WTC11 (cell line): Measurements from ENCODE around the gene CGB2. TPM values are rescaled to one million over a fixed set of nuclear protein-coding genes. Genes with fewer than 3 reads are reported as not detected.

Experiments
- ATAC-seq: fragments of 200-7000 bp; cut with Tn5 transposase; 2 replicates; pipeline ENCODE4 v1.10.0; 2021; ENCODE audit warnings: mild to moderate bottlenecking, moderate library complexity
- CTCF ChIA-PET: fragments of 300-600 bp; sonication (Branson Sonifier 250); formaldehyde crosslinking; loops from one replicate; lab custom pipeline; 2021; ENCODE audit warnings: antibody characterized with exemption; lab: Charles Lee
- POLR2A ChIA-PET: fragments of 350-600 bp; sonication (Branson Sonifier 250); formaldehyde crosslinking; loops from one replicate; lab custom pipeline; 2021; ENCODE audit warnings: antibody characterized with exemption; lab: Charles Lee
- DNase-seq: peaks from one replicate; pipeline ENCODE4 v3.0.0; 2021; ENCODE audit warnings: low spot score
- H3K27ac Mint-ChIP-seq: 2 replicates; pipeline ENCODE4 v1.8.0; 2021; ENCODE audit warnings: mixed read lengths
- H3K27me3 Mint-ChIP-seq: 2 replicates; pipeline ENCODE4 v1.8.0; 2021; ENCODE audit warnings: low read depth, mild to moderate bottlenecking, moderate library complexity, mixed read lengths
- H3K36me3 Mint-ChIP-seq: 2 replicates; pipeline ENCODE4 v1.8.0; 2021; ENCODE audit warnings: mixed read lengths
- H3K4me1 Mint-ChIP-seq: 2 replicates; pipeline ENCODE4 v1.8.0; 2022; ENCODE audit warnings: mixed read lengths
- H3K4me3 Mint-ChIP-seq: 2 replicates; pipeline ENCODE4 v1.8.0; 2021; ENCODE audit warnings: mild to moderate bottlenecking, moderate library complexity, mixed read lengths
- H3K9me3 Mint-ChIP-seq: 2 replicates; pipeline ENCODE4 v1.8.0; 2021; ENCODE audit warnings: mixed read lengths
- ATF1 ChIP-seq: sonication (generic); formaldehyde crosslinking; IDR thresholded peaks from 2 replicates; pipeline ENCODE4 v1.8.1; 2023; ENCODE audit warnings: mild to moderate bottlenecking, moderate library complexity, missing genetic modification reagents
- EMX1 ChIP-seq: fragments of 250-450 bp; sonication (Bioruptor Pico); IDR thresholded peaks from 2 replicates; pipeline ENCODE4 v1.8.0; 2021; ENCODE audit warnings: mild to moderate bottlenecking
- FOXP1 ChIP-seq: sonication (generic); formaldehyde crosslinking; IDR thresholded peaks from 2 replicates; pipeline ENCODE4 v1.8.0; 2022; ENCODE audit warnings: missing genetic modification reagents, mild to moderate bottlenecking, moderate library complexity, borderline replicate concordance
- GABPB1 ChIP-seq: sonication (generic); formaldehyde crosslinking; IDR thresholded peaks from 2 replicates; pipeline ENCODE4 v1.8.1; 2023; ENCODE audit warnings: mild to moderate bottlenecking, missing genetic modification reagents
- GRHL2 ChIP-seq: fragments of 250-450 bp; sonication (Bioruptor Pico); IDR thresholded peaks from 2 replicates; pipeline ENCODE4 v1.8.0; 2022; ENCODE audit warnings: mild to moderate bottlenecking, moderate library complexity; ENCODE audit not compliant: insufficient replicate concordance, severe bottlenecking
- HMGA2 ChIP-seq: fragments of 250-450 bp; sonication (Bioruptor Pico); IDR thresholded peaks from 2 replicates; pipeline ENCODE4 v1.4.0; 2021; ENCODE audit warnings: mild to moderate bottlenecking, moderate library complexity
- MXD4 ChIP-seq: fragments of 250-450 bp; sonication (Bioruptor Pico); IDR thresholded peaks from 2 replicates; pipeline ENCODE4 v1.8.0; 2021; ENCODE audit warnings: mild to moderate bottlenecking, moderate library complexity, borderline replicate concordance
- OVOL2 ChIP-seq: fragments of 250-450 bp; sonication (Bioruptor Pico); IDR thresholded peaks from 2 replicates; pipeline ENCODE4 v1.9.0; 2021; ENCODE audit warnings: mild to moderate bottlenecking, borderline replicate concordance
- RELA ChIP-seq: sonication (generic); formaldehyde crosslinking; IDR thresholded peaks from 2 replicates; pipeline ENCODE4 v1.8.1; 2022; ENCODE audit warnings: missing genetic modification reagents, mild to moderate bottlenecking, borderline replicate concordance
- TEAD1 ChIP-seq: sonication (generic); formaldehyde crosslinking; IDR thresholded peaks from 2 replicates; pipeline ENCODE4 v1.8.0; 2022; ENCODE audit warnings: mild to moderate bottlenecking, missing genetic modification reagents
- TEAD4 ChIP-seq: sonication (generic); formaldehyde crosslinking; IDR thresholded peaks from 2 replicates; pipeline ENCODE4 v1.8.0; 2022; ENCODE audit warnings: mild to moderate bottlenecking, missing genetic modification reagents
- TP53 ChIP-seq: sonication (generic); formaldehyde crosslinking; IDR thresholded peaks from 2 replicates; pipeline ENCODE4 v1.8.1; 2023; ENCODE audit warnings: mild to moderate bottlenecking, missing genetic modification reagents
- ZNF219 ChIP-seq: sonication (generic); formaldehyde crosslinking; IDR thresholded peaks from 2 replicates; pipeline ENCODE4 v1.8.0; 2023; ENCODE audit warnings: missing genetic modification reagents, mild to moderate bottlenecking, borderline replicate concordance
- ZNF423 ChIP-seq: fragments of 250-450 bp; sonication (Bioruptor Pico); IDR thresholded peaks from 2 replicates; pipeline ENCODE4 v2.1.2; 2022; ENCODE audit warnings: mild to moderate bottlenecking, moderate library complexity
- ZNF671 ChIP-seq: fragments of 250-450 bp; sonication (Bioruptor Pico); IDR thresholded peaks from 2 replicates; pipeline ENCODE4 v1.8.0; 2021; ENCODE audit warnings: mild to moderate bottlenecking
- total RNA-seq: library from RNA; stranded (reverse); gene quantifications from 3 replicates; pipeline ENCODE4 v1.2.3, GENCODE V29; 2021
- TF ChIP-seq, protein P1 (sequence below): sonication (generic); formaldehyde crosslinking; IDR thresholded peaks from 2 replicates; pipeline ENCODE4 v1.8.0; 2023; ENCODE audit warnings: missing genetic modification reagents
- TF ChIP-seq, protein P2 (sequence below): fragments of 250-450 bp; sonication (Bioruptor Pico); IDR thresholded peaks from 2 replicates; pipeline ENCODE4 v1.9.0; 2021; ENCODE audit warnings: mild to moderate bottlenecking
- TF ChIP-seq, protein P3 (sequence below): sonication (generic); formaldehyde crosslinking; IDR thresholded peaks from 2 replicates; pipeline ENCODE4 v1.8.0; 2023; ENCODE audit warnings: mild to moderate bottlenecking, missing genetic modification reagents
- TF ChIP-seq, protein P4 (sequence below): sonication (generic); formaldehyde crosslinking; IDR thresholded peaks from 2 replicates; pipeline ENCODE4 v1.8.1; 2023; ENCODE audit warnings: mild to moderate bottlenecking, missing genetic modification reagents, moderate library complexity
- TF ChIP-seq, protein P5 (sequence below): sonication (generic); formaldehyde crosslinking; conservative IDR thresholded peaks from 2 replicates; pipeline ENCODE4 v1.8.1; 2023; ENCODE audit warnings: mild to moderate bottlenecking, low read depth, missing genetic modification reagents, moderate library complexity

The CGB2 gene
- total RNA-seq, 1 experiment from 2014 or later, result not detected

DNA sequence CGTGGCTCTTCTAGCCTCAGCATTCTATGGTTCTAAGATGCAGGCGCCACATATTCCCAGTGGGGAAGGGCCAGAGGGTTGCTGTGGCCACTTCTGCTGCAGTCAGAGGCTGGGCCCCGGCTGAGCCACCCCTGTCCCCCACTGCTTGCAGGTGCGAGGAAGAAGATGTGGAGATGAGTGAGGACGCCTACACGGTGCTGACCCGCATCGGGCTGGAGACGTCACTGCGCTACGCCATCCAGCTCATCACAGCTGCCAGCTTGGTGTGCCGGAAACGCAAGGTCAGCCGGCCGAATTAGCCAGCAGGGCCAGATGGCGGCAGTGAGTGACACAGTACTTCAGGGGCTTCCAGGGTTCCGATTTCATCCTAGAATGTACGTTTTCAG is 16.8 kb upstream of the CGB2 start:
- no peaks in the 10 kb centered on the region for H3K9me3 Mint-ChIP-seq
- ChIA-PET POLR2A (no interaction called here), CTCF (interaction anchor here (1.8 kb wide), 1 partner anchor 15 kb away, joined by 10 read pairs; no protein-coding TSS in a partner anchor)
- TF ChIP-seq, protein P1, sequence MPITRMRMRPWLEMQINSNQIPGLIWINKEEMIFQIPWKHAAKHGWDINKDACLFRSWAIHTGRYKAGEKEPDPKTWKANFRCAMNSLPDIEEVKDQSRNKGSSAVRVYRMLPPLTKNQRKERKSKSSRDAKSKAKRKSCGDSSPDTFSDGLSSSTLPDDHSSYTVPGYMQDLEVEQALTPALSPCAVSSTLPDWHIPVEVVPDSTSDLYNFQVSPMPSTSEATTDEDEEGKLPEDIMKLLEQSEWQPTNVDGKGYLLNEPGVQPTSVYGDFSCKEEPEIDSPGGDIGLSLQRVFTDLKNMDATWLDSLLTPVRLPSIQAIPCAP (CRISPR knock-in tag), result no peak
- TF ChIP-seq TP53 (no peak), ZNF671 (CRISPR knock-in tag) (no peak), FOXP1 (CRISPR knock-in tag) (no peak), RELA (CRISPR knock-in tag) (no peak), TEAD1 (no peak), OVOL2 (CRISPR knock-in tag) (no peak), HMGA2 (CRISPR knock-in tag) (no peak), ATF1 (no peak), EMX1 (CRISPR knock-in tag) (no peak), TEAD4 (no peak), GABPB1 (CRISPR knock-in tag) (no peak), GRHL2 (CRISPR knock-in tag) (no peak), ZNF423 (CRISPR knock-in tag) (no peak)
- TF ChIP-seq, protein P2, sequence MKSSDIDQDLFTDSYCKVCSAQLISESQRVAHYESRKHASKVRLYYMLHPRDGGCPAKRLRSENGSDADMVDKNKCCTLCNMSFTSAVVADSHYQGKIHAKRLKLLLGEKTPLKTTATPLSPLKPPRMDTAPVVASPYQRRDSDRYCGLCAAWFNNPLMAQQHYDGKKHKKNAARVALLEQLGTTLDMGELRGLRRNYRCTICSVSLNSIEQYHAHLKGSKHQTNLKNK (CRISPR knock-in tag), result no peak
- TF ChIP-seq, protein P3, sequence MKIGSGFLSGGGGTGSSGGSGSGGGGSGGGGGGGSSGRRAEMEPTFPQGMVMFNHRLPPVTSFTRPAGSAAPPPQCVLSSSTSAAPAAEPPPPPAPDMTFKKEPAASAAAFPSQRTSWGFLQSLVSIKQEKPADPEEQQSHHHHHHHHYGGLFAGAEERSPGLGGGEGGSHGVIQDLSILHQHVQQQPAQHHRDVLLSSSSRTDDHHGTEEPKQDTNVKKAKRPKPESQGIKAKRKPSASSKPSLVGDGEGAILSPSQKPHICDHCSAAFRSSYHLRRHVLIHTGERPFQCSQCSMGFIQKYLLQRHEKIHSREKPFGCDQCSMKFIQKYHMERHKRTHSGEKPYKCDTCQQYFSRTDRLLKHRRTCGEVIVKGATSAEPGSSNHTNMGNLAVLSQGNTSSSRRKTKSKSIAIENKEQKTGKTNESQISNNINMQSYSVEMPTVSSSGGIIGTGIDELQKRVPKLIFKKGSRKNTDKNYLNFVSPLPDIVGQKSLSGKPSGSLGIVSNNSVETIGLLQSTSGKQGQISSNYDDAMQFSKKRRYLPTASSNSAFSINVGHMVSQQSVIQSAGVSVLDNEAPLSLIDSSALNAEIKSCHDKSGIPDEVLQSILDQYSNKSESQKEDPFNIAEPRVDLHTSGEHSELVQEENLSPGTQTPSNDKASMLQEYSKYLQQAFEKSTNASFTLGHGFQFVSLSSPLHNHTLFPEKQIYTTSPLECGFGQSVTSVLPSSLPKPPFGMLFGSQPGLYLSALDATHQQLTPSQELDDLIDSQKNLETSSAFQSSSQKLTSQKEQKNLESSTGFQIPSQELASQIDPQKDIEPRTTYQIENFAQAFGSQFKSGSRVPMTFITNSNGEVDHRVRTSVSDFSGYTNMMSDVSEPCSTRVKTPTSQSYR (CRISPR knock-in tag), result no peak
- TF ChIP-seq, protein P4, sequence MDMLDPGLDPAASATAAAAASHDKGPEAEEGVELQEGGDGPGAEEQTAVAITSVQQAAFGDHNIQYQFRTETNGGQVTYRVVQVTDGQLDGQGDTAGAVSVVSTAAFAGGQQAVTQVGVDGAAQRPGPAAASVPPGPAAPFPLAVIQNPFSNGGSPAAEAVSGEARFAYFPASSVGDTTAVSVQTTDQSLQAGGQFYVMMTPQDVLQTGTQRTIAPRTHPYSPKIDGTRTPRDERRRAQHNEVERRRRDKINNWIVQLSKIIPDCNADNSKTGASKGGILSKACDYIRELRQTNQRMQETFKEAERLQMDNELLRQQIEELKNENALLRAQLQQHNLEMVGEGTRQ, result no peak
- TF ChIP-seq, protein P5, sequence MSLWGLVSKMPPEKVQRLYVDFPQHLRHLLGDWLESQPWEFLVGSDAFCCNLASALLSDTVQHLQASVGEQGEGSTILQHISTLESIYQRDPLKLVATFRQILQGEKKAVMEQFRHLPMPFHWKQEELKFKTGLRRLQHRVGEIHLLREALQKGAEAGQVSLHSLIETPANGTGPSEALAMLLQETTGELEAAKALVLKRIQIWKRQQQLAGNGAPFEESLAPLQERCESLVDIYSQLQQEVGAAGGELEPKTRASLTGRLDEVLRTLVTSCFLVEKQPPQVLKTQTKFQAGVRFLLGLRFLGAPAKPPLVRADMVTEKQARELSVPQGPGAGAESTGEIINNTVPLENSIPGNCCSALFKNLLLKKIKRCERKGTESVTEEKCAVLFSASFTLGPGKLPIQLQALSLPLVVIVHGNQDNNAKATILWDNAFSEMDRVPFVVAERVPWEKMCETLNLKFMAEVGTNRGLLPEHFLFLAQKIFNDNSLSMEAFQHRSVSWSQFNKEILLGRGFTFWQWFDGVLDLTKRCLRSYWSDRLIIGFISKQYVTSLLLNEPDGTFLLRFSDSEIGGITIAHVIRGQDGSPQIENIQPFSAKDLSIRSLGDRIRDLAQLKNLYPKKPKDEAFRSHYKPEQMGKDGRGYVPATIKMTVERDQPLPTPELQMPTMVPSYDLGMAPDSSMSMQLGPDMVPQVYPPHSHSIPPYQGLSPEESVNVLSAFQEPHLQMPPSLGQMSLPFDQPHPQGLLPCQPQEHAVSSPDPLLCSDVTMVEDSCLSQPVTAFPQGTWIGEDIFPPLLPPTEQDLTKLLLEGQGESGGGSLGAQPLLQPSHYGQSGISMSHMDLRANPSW (CRISPR knock-in tag), result no peak
- ATAC-seq (no peak), DNase-seq (no peak)
- H3K4me3 Mint-ChIP-seq, result no peak overlapping the region
- peaks cover 13% of the 10 kb centered on the region for H3K4me1 Mint-ChIP-seq
- peaks cover 16% of the 10 kb centered on the region for H3K27me3 Mint-ChIP-seq
- H3K27ac Mint-ChIP-seq, result no peak overlapping the region
- peaks cover 32% of the 10 kb centered on the region for H3K36me3 Mint-ChIP-seq

DNA sequence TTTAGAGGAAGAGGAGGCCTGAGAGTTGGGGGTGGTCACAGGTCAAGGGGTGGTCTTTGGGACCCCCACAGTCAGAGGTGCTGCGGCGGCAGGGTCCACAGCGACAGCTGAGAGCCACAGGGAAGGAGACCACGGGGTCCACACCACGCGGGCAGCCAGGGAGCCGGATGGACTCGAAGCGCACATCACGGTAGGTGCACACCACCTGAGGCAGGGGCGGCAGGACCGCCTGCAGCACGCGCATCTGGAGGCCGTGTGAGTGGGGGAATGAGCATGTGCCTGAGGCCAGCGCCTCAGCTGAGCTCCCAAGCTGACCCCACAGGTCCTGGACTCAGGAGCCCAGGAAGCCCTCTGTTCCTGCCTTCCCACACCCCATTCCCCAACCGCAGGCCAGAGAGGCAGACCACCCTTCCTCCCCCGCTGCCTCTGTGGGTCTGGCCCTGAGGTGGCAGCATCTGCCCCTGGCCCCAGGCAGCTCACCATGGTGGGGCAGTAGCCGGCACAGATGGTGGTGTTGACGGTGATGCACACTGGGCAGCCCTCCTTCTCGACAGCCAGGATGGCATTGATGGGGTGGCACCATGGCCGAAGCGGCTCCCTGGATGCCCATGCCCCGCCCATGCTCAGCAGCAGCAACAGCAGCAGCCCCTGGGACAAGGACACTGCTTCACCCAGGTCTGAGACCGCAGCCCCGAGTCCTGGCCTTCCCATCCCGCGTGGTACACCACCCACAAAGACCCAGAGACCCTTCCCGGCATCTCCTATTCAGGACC is 15.4 kb upstream of the CGB2 start:
- Mint-ChIP-seq H3K4me1 (peaks cover 23% of the 10 kb centered on the region), H3K4me3 (no peak overlapping the region), H3K9me3 (no peaks in the 10 kb centered on the region), H3K27ac (no peak overlapping the region), H3K36me3 (peaks cover 25% of the 10 kb centered on the region), H3K27me3 (peaks cover 30% of the 10 kb centered on the region)
- ChIA-PET CTCF (interaction anchor here (6.5 kb wide), 1 partner anchor 16 kb away, joined by 78 read pairs; no protein-coding TSS in a partner anchor), POLR2A (no interaction called here)
- ATAC-seq (no peak), DNase-seq (no peak)
- TF ChIP-seq ZNF219 (CRISPR knock-in tag), result no peak
- TF ChIP-seq MXD4 (CRISPR knock-in tag), result no peak
